Measurements from ENCODE around the gene P4HB. TPM values are rescaled to one million over a fixed set of nuclear protein-coding genes. Genes with fewer than 3 reads are reported as not detected.

Gene P4HB
- total and polyA plus RNA-seq, 2 donors (not counting 1 experiment from before 2014, with no cell fraction given): 109 to 1,034 TPM

- Histone ChIP-seq H3K4me2 (ENCODE audit: extremely low read depth, insufficient read depth, low read length) (peak overlapping the region; percentile 80), H2AFZ (ENCODE audit: low read length) (peak overlapping the region; percentile 46), H3K36me3 (ENCODE audit: control insufficient read depth, insufficient read depth, low read length) (no peaks in the 10 kb centered on the region), H3K4me3 (replicated peaks in 1 of 4; ENCODE audit: control extremely low read depth in 1 of 4, insufficient read depth in 1 of 4, low read depth in 3 of 4, low read length in 4 of 4) (peak overlapping the region; percentile 78 to 84 (median 80)), H3K27me3 (ENCODE audit: control insufficient read depth, insufficient read depth, low read length) (no peaks in the 10 kb centered on the region), H4K20me1 (ENCODE audit: control insufficient read depth, extremely low read depth, insufficient read depth, low read length) (no peaks in the 10 kb centered on the region), H3K4me1 (ENCODE audit: control insufficient read depth, extremely low read depth, insufficient read depth, low read length) (peaks cover 7% of the 10 kb centered on the region), H3K9me3 (ENCODE audit: control insufficient read depth, insufficient read depth, low read depth, low read length) (no peaks in the 10 kb centered on the region), H3K27ac (ENCODE audit: insufficient read depth, low read length) (peak overlapping the region; percentile 91), H3K9ac (ENCODE audit: insufficient read depth, low read length) (peak overlapping the region; percentile 90), H3K79me2 (ENCODE audit: control insufficient read depth, insufficient read depth, low read length) (peaks cover 20% of the 10 kb centered on the region)
- TF ChIP-seq CTCF (conservative IDR thresholded peaks at IDR 0.05 in 1 of 2, IDR thresholded peaks at IDR 0.05 in 1 of 2; ENCODE audit: low read depth in 1 of 2, low read length in 2 of 2) (no peak), EZH2 (IDR thresholded peaks at IDR 0.05; ENCODE audit: low read length, missing control alignments) (no peak)
- peak in 1 of 2 donors; percentile 30 for DNase-seq (ENCODE audit: low read depth in 2 of 2)
Measured at GRCh38 chr17:81832608-81833159, 27.7 kb downstream of the P4HB start.

GRCh38 chr17:81831957-81832607, 28.3 kb downstream of the P4HB start:
- no peak for TF ChIP-seq EZH2 (IDR thresholded peaks at IDR 0.05; ENCODE audit: low read length, missing control alignments)
- TF ChIP-seq CTCF (conservative IDR thresholded peaks at IDR 0.05 in 1 of 2, IDR thresholded peaks at IDR 0.05 in 1 of 2; ENCODE audit: low read depth in 1 of 2, low read length in 2 of 2): no peak
- Histone ChIP-seq H3K4me1 (ENCODE audit: control insufficient read depth, extremely low read depth, insufficient read depth, low read length) (peaks cover 7% of the 10 kb centered on the region), H3K4me2 (ENCODE audit: extremely low read depth, insufficient read depth, low read length) (peak overlapping the region; percentile 80), H3K9me3 (ENCODE audit: control insufficient read depth, insufficient read depth, low read depth, low read length) (no peaks in the 10 kb centered on the region), H3K4me3 (replicated peaks in 1 of 4; ENCODE audit: control extremely low read depth in 1 of 4, insufficient read depth in 1 of 4, low read depth in 3 of 4, low read length in 4 of 4) (peak overlapping the region; percentile 78 to 84 (median 80)), H3K27me3 (ENCODE audit: control insufficient read depth, insufficient read depth, low read length) (no peaks in the 10 kb centered on the region), H4K20me1 (ENCODE audit: control insufficient read depth, extremely low read depth, insufficient read depth, low read length) (no peaks in the 10 kb centered on the region), H3K27ac (ENCODE audit: insufficient read depth, low read length) (peak overlapping the region; percentile 91), H3K79me2 (ENCODE audit: control insufficient read depth, insufficient read depth, low read length) (peaks cover 20% of the 10 kb centered on the region), H2AFZ (ENCODE audit: low read length) (peak overlapping the region; percentile 46), H3K9ac (ENCODE audit: insufficient read depth, low read length) (peak overlapping the region; percentile 90), H3K36me3 (ENCODE audit: control insufficient read depth, insufficient read depth, low read length) (no peaks in the 10 kb centered on the region)
- peak in 1 of 2 donors; percentile 45 for DNase-seq (ENCODE audit: low read depth in 2 of 2)

- no peak for DNase-seq (ENCODE audit: low read depth in 2 of 2)
- Histone ChIP-seq H3K27ac (ENCODE audit: insufficient read depth, low read length) (peak overlapping the region; percentile 91), H2AFZ (ENCODE audit: low read length) (no peak overlapping the region), H3K36me3 (ENCODE audit: control insufficient read depth, insufficient read depth, low read length) (no peaks in the 10 kb centered on the region), H3K9ac (ENCODE audit: insufficient read depth, low read length) (no peak overlapping the region), H3K4me2 (ENCODE audit: extremely low read depth, insufficient read depth, low read length) (peak overlapping the region; percentile 80), H3K9me3 (ENCODE audit: control insufficient read depth, insufficient read depth, low read depth, low read length) (no peaks in the 10 kb centered on the region), H3K79me2 (ENCODE audit: control insufficient read depth, insufficient read depth, low read length) (peaks cover 20% of the 10 kb centered on the region), H4K20me1 (ENCODE audit: control insufficient read depth, extremely low read depth, insufficient read depth, low read length) (no peaks in the 10 kb centered on the region), H3K4me3 (replicated peaks in 1 of 4; ENCODE audit: control extremely low read depth in 1 of 4, insufficient read depth in 1 of 4, low read depth in 3 of 4, low read length in 4 of 4) (peak overlapping the region; percentile 78 to 84 (median 80)), H3K4me1 (ENCODE audit: control insufficient read depth, extremely low read depth, insufficient read depth, low read length) (peaks cover 7% of the 10 kb centered on the region), H3K27me3 (ENCODE audit: control insufficient read depth, insufficient read depth, low read length) (no peaks in the 10 kb centered on the region)
- TF ChIP-seq CTCF (conservative IDR thresholded peaks at IDR 0.05 in 1 of 2, IDR thresholded peaks at IDR 0.05 in 1 of 2; ENCODE audit: low read depth in 1 of 2, low read length in 2 of 2): no peak
- TF ChIP-seq EZH2 (IDR thresholded peaks at IDR 0.05; ENCODE audit: low read length, missing control alignments): no peak
Measured at GRCh38 chr17:81831563-81831956, 28.8 kb downstream of the P4HB start.
